Activated naive CD8-positive, alpha-beta T cell treated with anti-CD3 and anti-CD28 coated beads, Interleukin-2, amount 50 U/mL, for 24 hours (primary cell): ENCODE results near the gene EIF2S2.
A peak's percentile ranks its signal among the peaks of the same experiment; 100 is the strongest.

ENCODE experiments used
- ATAC-seq: fragments of 150-1000 bp; cut with Tn5 transposase; one replicate; pipeline ENCODE4 v1.10.0; 2021
- DNase-seq: peaks from one replicate; pipeline ENCODE4 v3.0.0; 2021
- H3K27ac Mint-ChIP-seq: one replicate; pipeline ENCODE4 v1.8.0; 2021; ENCODE audit warnings: mild to moderate bottlenecking, mixed read lengths
- H3K27me3 Mint-ChIP-seq: one replicate; pipeline ENCODE4 v1.8.0; 2021; ENCODE audit warnings: mixed read lengths
- H3K36me3 Mint-ChIP-seq: one replicate; pipeline ENCODE4 v1.8.0; 2021; ENCODE audit warnings: low read depth, mixed read lengths
- H3K4me1 Mint-ChIP-seq: one replicate; pipeline ENCODE4 v1.8.0; 2021; ENCODE audit warnings: mixed read lengths
- H3K4me3 Mint-ChIP-seq: one replicate; pipeline ENCODE4 v1.8.0; 2021; ENCODE audit warnings: mild to moderate bottlenecking, moderate library complexity, mixed read lengths
- H3K9me3 Mint-ChIP-seq: one replicate; pipeline ENCODE4 v1.8.0; 2021; ENCODE audit warnings: mixed read lengths

EIF2S2 gene

DNA sequence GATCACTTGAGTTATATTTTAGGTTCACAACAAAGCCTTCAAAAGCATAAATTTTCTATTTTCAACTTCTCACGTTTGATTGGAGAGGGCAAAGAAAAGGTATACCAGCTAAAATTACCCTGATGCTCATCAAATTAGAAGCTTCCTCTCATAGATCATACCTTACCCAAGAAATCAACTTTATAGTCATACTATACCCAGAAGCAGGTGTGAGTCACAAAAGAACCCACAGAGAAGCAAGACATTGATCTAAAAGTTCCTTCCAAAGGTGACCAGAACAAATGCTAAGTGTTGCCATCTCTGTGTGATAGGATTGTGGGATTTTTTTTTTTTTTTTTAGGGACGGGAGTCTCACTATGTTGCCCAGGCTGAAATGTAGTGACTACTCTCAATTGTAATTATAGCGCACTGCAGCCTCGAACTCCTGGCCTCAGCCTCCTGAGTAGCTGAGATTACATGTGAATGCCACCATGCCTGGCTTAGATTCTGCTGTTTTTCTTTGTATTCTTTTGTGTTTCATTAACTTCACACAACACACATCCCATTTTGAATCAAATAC, 3.3 kb downstream of the EIF2S2 start:
- Mint-ChIP-seq H3K27me3 (peaks cover 3% of the 10 kb centered on the region), H3K4me3 (peak overlapping the region; percentile 91), H3K36me3 (peaks cover 76% of the 10 kb centered on the region), H3K4me1 (peaks cover 80% of the 10 kb centered on the region), H3K9me3 (no peaks in the 10 kb centered on the region), H3K27ac (peak overlapping the region; percentile 82)
- peak; percentile 50 for ATAC-seq
- no peak for DNase-seq

DNA sequence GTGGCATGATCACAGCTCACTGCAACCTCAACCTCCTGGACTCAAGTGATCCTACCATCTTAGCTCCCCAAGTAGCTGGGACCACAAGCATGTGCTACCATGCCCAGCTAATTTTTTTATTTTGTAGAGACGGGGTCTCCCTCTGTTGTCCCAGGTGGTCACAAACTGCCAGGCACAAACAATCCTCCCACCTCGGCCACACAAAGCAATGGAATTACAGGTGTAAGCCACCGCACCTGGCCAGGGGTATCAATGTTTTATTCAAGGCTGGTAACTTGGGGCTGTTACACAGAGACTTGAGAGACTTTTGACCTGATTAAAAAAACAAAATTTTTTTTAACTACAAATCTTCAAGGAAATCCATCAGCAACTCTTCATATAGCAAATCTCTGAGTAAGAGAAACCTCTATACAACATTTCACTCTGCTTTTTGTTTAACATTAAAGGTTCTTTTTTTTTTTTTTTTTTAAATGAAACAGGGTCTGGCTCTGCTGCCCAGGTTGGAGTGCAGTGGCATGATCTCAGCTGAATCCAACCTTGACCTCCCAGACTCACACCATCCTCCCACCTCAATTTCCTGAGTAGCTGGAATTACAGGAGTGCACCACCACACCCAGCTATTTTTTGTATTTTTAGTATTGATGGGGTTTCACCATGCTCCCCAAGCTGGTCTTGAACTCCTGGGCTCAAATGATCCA, 5.9 kb downstream of the EIF2S2 start:
- ATAC-seq (no peak), DNase-seq (no peak)
- peaks cover 86% of the 10 kb centered on the region for H3K4me1 Mint-ChIP-seq
- peak overlapping the region; percentile 54 for H3K27ac Mint-ChIP-seq
- H3K4me3 Mint-ChIP-seq: peak overlapping the region; percentile 26
- no peaks in the 10 kb centered on the region for H3K9me3 Mint-ChIP-seq
- no peaks in the 10 kb centered on the region for H3K27me3 Mint-ChIP-seq
- peaks cover 93% of the 10 kb centered on the region for H3K36me3 Mint-ChIP-seq

DNA sequence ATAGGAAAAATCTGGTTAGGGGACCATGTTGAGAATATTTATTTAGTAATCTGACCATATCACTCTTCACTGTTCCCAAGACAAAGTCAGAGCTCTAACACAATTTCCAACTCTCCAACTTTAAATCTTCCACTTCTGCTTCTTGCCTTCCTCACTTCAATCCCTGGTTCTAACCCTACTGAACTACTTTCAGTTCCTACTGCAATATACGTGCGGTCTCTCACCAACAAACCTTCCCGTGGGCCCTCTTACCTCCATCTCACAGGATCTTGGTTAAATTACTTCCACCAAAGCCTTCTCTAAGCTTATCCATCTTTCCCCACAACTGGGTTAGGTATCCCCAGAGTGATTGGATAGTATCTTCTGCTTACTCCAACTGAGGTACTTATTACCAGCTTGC, 8.0 kb downstream of the EIF2S2 start:
- no peaks in the 10 kb centered on the region for H3K27me3 Mint-ChIP-seq
- H3K9me3 Mint-ChIP-seq: no peaks in the 10 kb centered on the region
- DNase-seq (no peak), ATAC-seq (no peak)
- H3K27ac Mint-ChIP-seq: peak overlapping the region; percentile 67
- H3K4me3 Mint-ChIP-seq: no peak overlapping the region
- H3K4me1 Mint-ChIP-seq: peaks cover 69% of the 10 kb centered on the region
- H3K36me3 Mint-ChIP-seq: peaks cover 89% of the 10 kb centered on the region

DNA sequence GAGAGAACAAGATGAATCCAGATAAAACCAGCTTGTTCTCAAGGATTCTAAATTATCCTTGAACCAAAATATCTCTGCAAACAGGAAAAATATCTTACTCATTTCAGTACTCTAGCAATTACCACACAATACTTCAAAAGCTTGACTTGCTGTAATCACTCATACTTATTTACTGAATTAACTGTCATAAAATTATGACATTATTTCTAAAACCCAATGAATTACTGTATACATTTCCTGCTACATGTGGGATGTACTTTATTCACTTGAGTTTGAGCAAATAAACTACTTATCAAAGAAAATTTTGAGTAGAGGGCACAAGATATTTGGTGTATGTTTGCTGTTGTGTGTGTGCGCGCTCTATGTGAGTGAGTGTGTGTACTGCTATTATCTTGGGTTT, 9.7 kb downstream of the EIF2S2 start:
- peak overlapping the region; percentile 73 for H3K27ac Mint-ChIP-seq
- H3K4me3 Mint-ChIP-seq: no peak overlapping the region
- no peaks in the 10 kb centered on the region for H3K27me3 Mint-ChIP-seq
- peaks cover 82% of the 10 kb centered on the region for H3K36me3 Mint-ChIP-seq
- peaks cover 54% of the 10 kb centered on the region for H3K4me1 Mint-ChIP-seq
- no peaks in the 10 kb centered on the region for H3K9me3 Mint-ChIP-seq
- no peak for DNase-seq
- ATAC-seq: no peak

DNA sequence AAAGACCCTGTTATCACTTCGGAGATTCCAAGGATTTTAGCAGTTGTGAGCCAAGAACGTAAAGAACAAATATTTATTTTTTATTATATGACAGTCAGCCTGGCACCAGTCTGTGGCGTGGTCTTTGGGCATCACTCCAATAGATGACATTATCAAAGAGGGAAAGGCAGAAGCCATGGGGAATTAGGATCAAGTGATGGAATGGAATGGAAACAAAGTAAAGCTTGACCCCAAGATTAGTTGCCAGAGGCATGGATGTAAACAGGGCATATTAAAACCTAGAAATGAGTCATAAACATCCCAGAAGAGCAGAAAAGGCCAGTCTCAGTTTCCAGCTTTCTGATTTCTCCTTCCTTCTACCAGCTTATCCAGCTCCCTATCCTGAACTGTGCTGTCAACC, 11.5 kb downstream of the EIF2S2 start:
- Mint-ChIP-seq H3K9me3 (no peaks in the 10 kb centered on the region), H3K27me3 (no peaks in the 10 kb centered on the region), H3K36me3 (peaks cover 84% of the 10 kb centered on the region), H3K27ac (no peak overlapping the region), H3K4me1 (peaks cover 37% of the 10 kb centered on the region), H3K4me3 (no peak overlapping the region)
- ATAC-seq (no peak), DNase-seq (no peak)

DNA sequence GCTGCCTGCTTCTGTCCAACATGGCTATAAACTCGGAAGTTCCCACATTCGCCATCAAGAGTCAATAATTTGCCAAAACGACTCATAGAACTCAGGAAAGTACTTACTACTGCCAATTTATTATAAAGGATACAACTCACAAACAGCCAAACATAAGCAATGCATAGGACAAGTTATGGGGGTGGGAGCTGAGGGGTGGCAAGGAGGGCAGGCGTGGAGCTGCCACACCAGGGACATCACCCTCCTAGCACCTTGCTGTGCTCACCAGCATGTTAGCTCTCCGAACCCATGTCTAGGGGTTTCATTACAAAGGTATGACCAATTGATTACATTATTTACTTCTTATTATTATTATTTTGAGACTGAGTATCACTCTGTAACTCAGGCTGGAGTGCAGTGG, 12.4 kb downstream of the EIF2S2 start:
- H3K27ac Mint-ChIP-seq: no peak overlapping the region
- H3K9me3 Mint-ChIP-seq: no peaks in the 10 kb centered on the region
- peaks cover 82% of the 10 kb centered on the region for H3K36me3 Mint-ChIP-seq
- H3K27me3 Mint-ChIP-seq: no peaks in the 10 kb centered on the region
- DNase-seq (no peak), ATAC-seq (no peak)
- H3K4me1 Mint-ChIP-seq: peaks cover 28% of the 10 kb centered on the region
- no peak overlapping the region for H3K4me3 Mint-ChIP-seq

DNA sequence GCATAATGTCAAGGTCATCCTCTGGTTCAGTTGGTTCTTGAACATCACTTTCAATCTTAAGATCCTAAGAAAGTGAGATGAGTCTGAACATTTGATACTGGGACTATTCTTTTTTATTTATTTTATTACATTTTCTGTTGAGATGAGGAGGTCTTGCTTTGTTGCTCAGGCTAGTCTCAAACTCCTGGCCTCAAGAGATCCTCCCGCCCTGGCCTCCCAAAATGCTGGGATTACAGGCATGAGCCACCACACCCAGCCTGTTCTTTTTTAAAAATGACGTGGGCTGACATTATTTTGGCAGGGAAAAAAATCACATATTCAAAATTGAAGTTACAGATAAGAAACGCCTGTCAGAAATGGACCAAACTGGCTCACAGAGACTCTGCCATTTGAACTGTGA, 13.5 kb downstream of the EIF2S2 start:
- Mint-ChIP-seq H3K9me3 (no peaks in the 10 kb centered on the region), H3K27ac (no peak overlapping the region), H3K4me3 (no peak overlapping the region), H3K27me3 (no peaks in the 10 kb centered on the region), H3K4me1 (peaks cover 20% of the 10 kb centered on the region), H3K36me3 (peaks cover 80% of the 10 kb centered on the region)
- ATAC-seq (no peak), DNase-seq (no peak)

DNA sequence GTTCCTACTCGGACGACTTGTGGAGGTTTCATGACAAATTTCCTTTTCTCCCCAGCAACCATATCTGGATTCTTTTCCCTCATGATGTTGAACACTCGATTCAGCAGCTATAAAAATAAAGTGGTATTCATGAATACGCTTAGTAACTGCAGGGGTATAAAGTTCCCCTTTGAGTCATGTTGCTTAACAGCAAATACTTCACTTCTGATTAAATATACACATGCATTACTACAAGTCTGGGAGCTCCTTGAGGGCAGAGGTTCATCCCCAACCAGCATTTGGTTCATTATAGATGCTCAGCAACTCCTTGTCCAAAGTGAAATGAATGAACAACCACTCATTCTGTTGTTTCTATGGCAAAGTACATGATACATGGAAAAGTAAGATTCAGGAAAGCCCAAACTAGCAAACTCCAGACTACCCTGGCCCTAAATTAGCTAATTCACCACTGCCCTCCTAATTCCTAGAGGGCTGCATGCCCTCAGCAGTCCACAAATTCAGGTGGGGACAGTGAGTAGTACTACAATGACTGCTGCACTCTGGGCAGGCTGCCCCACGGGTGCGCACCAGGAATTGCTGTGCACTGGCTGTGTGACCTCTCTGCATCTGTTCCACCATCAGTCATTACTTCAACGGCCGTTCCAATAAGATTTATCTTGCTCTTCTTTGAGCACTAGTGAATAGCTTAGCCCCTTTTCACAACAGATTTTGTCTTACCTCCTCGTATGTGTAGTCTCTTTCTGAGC, 15.2 kb downstream of the EIF2S2 start:
- no peak for ATAC-seq
- H3K4me3 Mint-ChIP-seq: no peak overlapping the region
- no peak overlapping the region for H3K27ac Mint-ChIP-seq
- no peaks in the 10 kb centered on the region for H3K27me3 Mint-ChIP-seq
- peaks cover 78% of the 10 kb centered on the region for H3K36me3 Mint-ChIP-seq
- H3K9me3 Mint-ChIP-seq: no peaks in the 10 kb centered on the region
- peaks cover 4% of the 10 kb centered on the region for H3K4me1 Mint-ChIP-seq
- DNase-seq: no peak

DNA sequence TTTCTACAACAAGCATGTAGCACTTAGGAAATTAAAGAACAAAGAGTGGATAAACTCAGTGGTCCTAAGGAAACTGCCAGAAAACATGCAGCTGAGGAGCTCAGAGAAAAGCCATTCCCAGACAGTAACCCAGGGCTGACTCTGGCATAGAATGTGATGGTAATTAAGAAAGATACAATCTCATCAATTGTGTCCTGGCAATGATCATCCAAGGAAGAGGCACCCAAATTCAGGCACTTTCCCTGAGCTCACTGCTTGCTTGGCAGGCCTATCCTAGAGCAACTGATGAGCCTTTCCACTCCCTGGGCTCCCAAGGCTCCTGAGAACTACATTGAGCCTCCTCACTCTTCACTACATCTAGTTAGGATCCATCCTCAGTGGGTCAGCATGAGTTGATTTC, 16.2 kb downstream of the EIF2S2 start:
- DNase-seq (no peak), ATAC-seq (no peak)
- peak overlapping the region; percentile 27 for H3K27ac Mint-ChIP-seq
- H3K4me1 Mint-ChIP-seq: peaks cover 2% of the 10 kb centered on the region
- no peaks in the 10 kb centered on the region for H3K27me3 Mint-ChIP-seq
- H3K36me3 Mint-ChIP-seq: peaks cover 77% of the 10 kb centered on the region
- H3K4me3 Mint-ChIP-seq: no peak overlapping the region
- H3K9me3 Mint-ChIP-seq: no peaks in the 10 kb centered on the region

DNA sequence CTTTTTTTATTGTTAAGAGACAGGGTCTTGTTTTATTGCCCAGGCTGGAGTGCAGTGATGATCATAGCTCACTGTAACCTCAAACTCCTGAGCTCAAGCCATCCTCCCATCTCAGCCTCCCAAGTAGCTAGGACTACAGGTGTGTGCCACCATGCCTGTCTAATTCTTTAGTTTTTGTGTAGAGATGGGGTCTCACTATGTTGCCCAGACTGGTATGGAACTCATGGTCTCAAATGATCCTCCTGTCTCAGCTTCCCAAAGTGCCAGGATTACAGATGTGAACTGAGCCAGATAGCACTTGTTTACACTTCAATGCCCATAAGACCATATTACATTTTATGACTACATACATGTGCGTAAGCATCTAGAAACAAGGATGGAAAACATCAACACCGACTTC, 18.1 kb downstream of the EIF2S2 start:
- peaks cover 81% of the 10 kb centered on the region for H3K36me3 Mint-ChIP-seq

DNA sequence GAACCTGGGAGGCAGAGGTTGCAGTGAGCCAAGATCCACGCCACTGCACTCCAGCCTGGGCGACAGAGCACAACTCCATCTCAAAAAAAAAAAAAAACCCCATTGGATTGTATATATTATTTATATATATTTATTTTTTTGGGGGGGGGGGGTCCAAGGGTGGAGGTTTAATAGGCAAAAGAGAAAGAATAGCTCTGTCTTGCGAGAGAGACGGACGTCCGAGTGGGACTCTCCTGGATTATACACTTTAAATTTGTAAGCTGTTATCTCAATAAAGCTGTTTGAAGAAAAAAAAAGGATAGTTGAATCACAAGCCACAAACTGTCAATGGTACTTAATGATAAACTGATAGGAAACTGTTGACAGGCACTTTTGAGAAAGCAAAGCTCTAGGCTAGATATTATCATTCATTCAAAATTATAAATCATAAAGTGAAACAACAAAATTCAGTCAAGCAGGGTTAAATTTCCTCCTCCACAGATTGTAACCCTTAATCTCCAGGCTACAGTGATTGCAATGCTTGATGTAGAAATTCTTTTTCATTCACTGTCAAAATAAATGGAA, 20.3 kb downstream of the EIF2S2 start:
- DNase-seq: no peak
- peaks cover 2% of the 10 kb centered on the region for H3K4me1 Mint-ChIP-seq
- peaks cover 83% of the 10 kb centered on the region for H3K36me3 Mint-ChIP-seq
- no peak for ATAC-seq
- no peak overlapping the region for H3K27ac Mint-ChIP-seq
- no peaks in the 10 kb centered on the region for H3K27me3 Mint-ChIP-seq
- H3K9me3 Mint-ChIP-seq: no peaks in the 10 kb centered on the region
- H3K4me3 Mint-ChIP-seq: no peak overlapping the region

More for the DNA sequence above, 18.1 kb downstream of the EIF2S2 start:
- Mint-ChIP-seq H3K9me3 (no peaks in the 10 kb centered on the region), H3K27ac (no peak overlapping the region), H3K27me3 (no peaks in the 10 kb centered on the region), H3K4me3 (no peak overlapping the region), H3K4me1 (peaks cover 1% of the 10 kb centered on the region)
- ATAC-seq: no peak
- no peak for DNase-seq

DNA sequence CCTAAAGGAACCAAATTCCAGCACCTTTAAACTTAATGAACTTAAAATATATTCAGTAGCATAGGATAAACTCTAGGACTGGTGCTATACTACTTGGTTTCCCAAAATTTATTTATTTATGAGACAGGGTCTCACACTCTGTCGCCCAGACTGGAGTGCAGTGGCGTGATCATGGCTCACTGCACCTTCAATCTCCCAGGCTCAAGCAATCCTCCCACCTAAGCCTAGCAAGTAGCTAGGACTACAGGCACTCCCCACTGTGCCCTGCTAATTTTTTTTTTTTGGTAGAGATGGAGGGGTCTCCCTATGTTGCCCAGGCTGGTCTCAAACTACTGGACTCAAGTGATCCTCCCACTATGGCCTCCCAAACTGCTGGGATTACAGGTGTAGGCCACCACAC, 21.4 kb downstream of the EIF2S2 start:
- Mint-ChIP-seq H3K27ac (peak overlapping the region; percentile 41), H3K4me1 (peaks cover 2% of the 10 kb centered on the region), H3K4me3 (no peak overlapping the region), H3K9me3 (no peaks in the 10 kb centered on the region), H3K36me3 (peaks cover 77% of the 10 kb centered on the region), H3K27me3 (no peaks in the 10 kb centered on the region)
- DNase-seq (no peak), ATAC-seq (no peak)

DNA sequence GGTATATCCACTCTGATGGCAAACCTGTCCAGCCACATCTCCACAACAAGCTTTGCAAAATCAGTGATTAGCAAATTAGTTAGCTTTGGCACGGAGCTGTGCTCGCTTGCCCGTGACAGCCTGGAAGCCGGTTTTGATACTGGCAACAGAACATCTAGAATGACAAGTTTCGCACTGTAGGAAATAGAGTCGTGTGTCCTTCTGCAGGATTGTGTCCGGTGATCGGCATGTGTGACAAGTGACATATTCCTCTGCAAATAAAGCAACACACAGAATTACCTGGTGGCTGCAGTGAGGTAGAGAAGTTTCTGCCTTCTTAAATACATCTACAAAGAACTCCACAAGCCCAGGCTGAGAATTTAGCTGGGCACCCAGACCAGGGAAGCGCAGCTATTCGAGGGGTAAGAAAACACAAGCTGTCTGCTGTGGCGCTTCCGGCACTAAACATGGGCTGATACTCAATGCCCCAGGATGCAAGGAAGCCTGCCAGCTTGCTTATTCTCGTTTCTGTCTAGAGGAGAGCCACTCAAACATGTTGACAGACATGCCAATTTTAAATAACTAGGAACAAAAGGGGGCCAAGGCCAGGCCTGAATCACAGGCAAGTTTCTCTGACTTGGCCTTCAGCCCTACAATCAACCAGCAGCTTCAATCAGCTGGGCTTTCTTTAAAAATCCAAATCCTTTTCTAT, 22.2 kb downstream of the EIF2S2 start:
- Mint-ChIP-seq H3K9me3 (no peaks in the 10 kb centered on the region), H3K4me3 (peak overlapping the region; percentile 3), H3K27me3 (no peaks in the 10 kb centered on the region), H3K36me3 (peaks cover 76% of the 10 kb centered on the region), H3K4me1 (peaks cover 2% of the 10 kb centered on the region), H3K27ac (peak overlapping the region; percentile 41)
- no peak for ATAC-seq
- DNase-seq: no peak

DNA sequence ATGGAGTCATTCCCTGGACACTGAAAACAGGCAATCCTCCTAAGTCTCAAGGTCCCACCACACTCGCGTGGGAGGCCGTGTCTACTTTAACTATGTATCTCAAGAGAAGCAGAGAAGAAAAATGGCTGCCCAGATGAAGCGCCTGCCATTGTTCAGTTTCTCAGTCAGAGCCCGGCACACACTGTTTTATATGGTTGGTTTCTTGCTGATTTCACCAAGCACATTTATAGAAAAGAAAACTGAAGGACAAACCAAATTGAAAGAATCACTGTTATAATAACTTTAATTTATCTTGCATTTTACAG, 22.9 kb downstream of the EIF2S2 start:
- DNase-seq (no peak), ATAC-seq (no peak)
- Mint-ChIP-seq H3K27ac (no peak overlapping the region), H3K9me3 (no peaks in the 10 kb centered on the region), H3K4me3 (no peak overlapping the region), H3K36me3 (peaks cover 73% of the 10 kb centered on the region), H3K4me1 (peaks cover 2% of the 10 kb centered on the region), H3K27me3 (no peaks in the 10 kb centered on the region)
